Endothelial cell of coronary artery (primary cell): ENCODE measurements around the gene NR0B2. TPM values are rescaled to one million over a fixed set of nuclear protein-coding genes. Genes with fewer than 3 reads are reported as not detected.

ENCODE experiments used
- total RNA-seq: library from RNA; depleted of rRNA; stranded (reverse); fragments of >200 nt; gene quantifications from 2 replicates; pipeline ENCODE4 v1.2.3, GENCODE V29; 2014

Gene NR0B2
- not detected in 2 replicates for total RNA-seq

GRCh38 chr1:26913754-26914619, at the start of gene NR0B2:
NR0B2 (minus strand) TSS chr1:26913975; CDS start chr1:26913940, 35 bp downstream.

GRCh38 chr1:26959722-26960624, 46.2 kb upstream of the NR0B2 start, which contains the start of gene KDF1:
KDF1 (minus strand) TSS chr1:26960468; CDS start chr1:26952380, 8,088 bp downstream.

GRCh38 chr1:26921540-26922430, 8.0 kb upstream of the NR0B2 start, which contains the start of gene NUDC:
NUDC (plus strand) TSS chr1:26921743; CDS start chr1:26921849, 106 bp downstream.

GRCh38 chr1:26900001-26900814, 13.6 kb downstream of the NR0B2 start, which contains the start of gene GPATCH3:
GPATCH3 (minus strand) TSS chr1:26900467; CDS start chr1:26900442, 25 bp downstream.

GRCh38 chr1:26889551-26890466, 24.0 kb downstream of the NR0B2 start, which contains the start of gene GPN2:
GPN2 (minus strand) TSS chr1:26890283; CDS start chr1:26890096, 187 bp downstream.

GRCh38 chr1:26862781-26863684, 50.7 kb downstream of the NR0B2 start, which contains the start of gene SFN:
SFN (plus strand) TSS chr1:26863149; CDS start chr1:26863213, 64 bp downstream.

Other genes starting within 250 kb of the NR0B2 start
- gene ARID1A, start 218.0 kb downstream of the NR0B2 start, total RNA-seq, result 11.1 and 21.8 TPM in 2 replicates
- 5.2 and 7.6 TPM in 2 replicates for gene PIGV, start 126.0 kb downstream of the NR0B2 start, total RNA-seq
- gene ZDHHC18, start 87.3 kb downstream of the NR0B2 start, total RNA-seq, result 5.1 and 5.3 TPM in 2 replicates
- gene SFN, start 50.8 kb downstream of the NR0B2 start, total RNA-seq, result 0.28 TPM in 1 of 2 replicates, not detected in the other
- 10.7 and 12.0 TPM in 2 replicates for gene GPN2, start 23.7 kb downstream of the NR0B2 start, total RNA-seq
- gene GPATCH3, start 13.5 kb downstream of the NR0B2 start, total RNA-seq, result 10.5 and 10.7 TPM in 2 replicates
- gene NUDC, start 7.8 kb upstream of the NR0B2 start, total RNA-seq, result 44.0 and 54.5 TPM in 2 replicates
- under 0.01 TPM in 1 of 2 replicates, not detected in the other for gene KDF1, start 46.5 kb upstream of the NR0B2 start, total RNA-seq
- gene TRNP1, start 79.7 kb upstream of the NR0B2 start, total RNA-seq, result 10.1 and 22.8 TPM in 2 replicates
- gene TENT5B, start 98.9 kb upstream of the NR0B2 start, total RNA-seq, result 1.1 and 2.0 TPM in 2 replicates
- 10.5 and 20.2 TPM in 2 replicates for gene SLC9A1, start 241.2 kb upstream of the NR0B2 start, total RNA-seq